Stimulated activated CD8-positive, alpha-beta memory T cell treated with anti-CD3 and anti-CD28 coated beads, Interleukin-7, amount 100 ng/mL, for 1 hour (primary cell): ENCODE data around the gene PIK3R6.

Experiments
- DNase-seq, 2 donors: peaks; one replicate each; pipeline ENCODE4 v3.0.0-alpha.2; 2020; ENCODE audit warnings: low read depth in 2 of 2

Gene PIK3R6

DNA sequence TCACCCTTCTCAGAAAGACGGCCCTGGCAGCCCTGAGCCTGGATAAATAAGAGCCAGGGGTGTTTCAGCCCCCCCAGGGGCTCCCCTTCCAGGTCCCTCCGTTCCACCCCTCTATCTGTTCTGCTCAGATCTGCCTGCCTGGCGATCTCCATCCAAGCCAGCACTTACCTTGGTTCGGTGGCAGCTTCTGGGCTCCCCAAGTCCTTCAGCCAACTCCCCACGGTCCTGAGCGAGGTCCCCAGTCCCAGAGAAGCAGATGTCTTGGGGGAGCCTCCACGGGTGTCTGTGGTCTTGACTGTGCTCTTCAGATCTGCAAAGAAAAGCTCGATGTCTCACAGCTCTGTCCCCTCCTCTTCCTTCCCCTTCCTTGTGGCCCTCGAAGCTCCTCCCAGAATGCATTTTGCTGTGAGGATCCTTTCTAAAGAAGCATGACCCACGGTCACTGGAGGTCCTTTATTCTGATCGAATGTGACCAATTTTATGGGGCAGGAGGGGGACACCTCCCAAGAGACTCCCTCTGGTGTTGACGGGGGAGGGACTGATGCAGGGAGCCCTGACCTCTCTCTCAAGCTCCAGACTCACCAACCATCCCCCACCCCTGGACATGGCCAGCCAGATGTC lies at the start of gene PIK3R6:
PIK3R6 (minus strand) TSS at position 314 of the 621 bp plus-strand sequence. CDS start 17,880 bp downstream, outside the sequence.
- DNase-seq, result no peak

- no peak for DNase-seq
These were observed 49.0 kb upstream of the PIK3R6 start for GRCh38 chr17:8916466-8916865.

DNA sequence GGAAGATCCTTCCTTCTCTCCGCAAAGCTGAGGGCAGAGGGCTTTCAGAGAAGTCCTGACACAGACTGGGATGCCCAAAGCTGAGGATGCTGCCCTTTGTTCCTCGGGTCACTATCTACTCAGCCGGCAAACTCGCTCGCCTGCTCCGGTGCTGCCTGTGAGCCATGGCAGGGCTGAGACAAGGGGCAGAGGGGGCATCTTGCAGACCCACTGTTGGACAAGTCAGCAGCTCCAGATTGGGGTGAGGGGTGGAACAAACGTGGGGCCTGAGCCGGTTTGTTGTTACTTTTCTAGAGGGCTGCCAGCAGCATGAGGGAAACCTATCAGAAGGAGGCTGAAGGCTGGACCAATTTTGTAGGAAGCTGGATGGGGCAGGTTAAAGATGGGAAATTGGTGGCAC lies 47.1 kb upstream of the PIK3R6 start:
- DNase-seq, result no peak

GRCh38 chr17:8913879-8914278 lies 46.4 kb upstream of the PIK3R6 start:
- DNase-seq, result no peak

- DNase-seq, result no peak
These were observed 45.6 kb upstream of the PIK3R6 start for GRCh38 chr17:8913091-8913490.

GRCh38 chr17:8912084-8912981 lies 44.9 kb upstream of the PIK3R6 start:
- no peak for DNase-seq

GRCh38 chr17:8910969-8911604 lies 43.6 kb upstream of the PIK3R6 start:
- DNase-seq, result no peak

DNA sequence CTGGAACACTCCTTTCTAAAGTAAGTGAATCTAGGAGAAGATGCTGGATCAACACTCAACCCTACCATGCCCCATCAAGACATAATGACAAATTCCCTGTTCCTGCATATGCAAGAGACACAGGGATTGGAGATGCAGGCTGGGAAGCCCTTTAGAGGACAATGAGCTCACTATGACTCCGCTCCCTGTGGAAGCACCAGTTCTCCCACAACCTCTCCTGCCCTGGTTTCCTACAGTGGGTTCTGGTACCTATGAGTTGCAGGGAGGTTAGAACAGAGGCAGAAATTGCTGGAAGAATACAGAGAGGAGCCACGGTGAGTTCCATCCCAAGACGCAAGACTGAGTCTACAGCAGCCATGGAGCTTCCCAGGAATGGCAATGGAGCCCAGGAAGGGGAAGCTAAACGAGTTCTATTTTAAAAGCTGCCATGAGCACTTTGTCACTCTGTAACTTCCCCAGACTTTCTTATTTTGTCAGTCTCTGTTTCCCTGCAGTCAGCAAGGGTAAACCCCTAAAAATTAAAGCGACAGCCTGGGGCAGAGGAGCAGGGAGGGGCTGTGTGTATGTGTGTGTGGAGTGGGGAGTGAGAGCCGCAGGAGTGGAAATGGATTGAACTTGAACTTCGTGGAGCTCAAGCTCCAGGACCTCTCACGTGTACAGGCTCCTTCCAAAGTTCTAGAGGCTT lies 42.3 kb upstream of the PIK3R6 start:
- no peak for DNase-seq

DNA sequence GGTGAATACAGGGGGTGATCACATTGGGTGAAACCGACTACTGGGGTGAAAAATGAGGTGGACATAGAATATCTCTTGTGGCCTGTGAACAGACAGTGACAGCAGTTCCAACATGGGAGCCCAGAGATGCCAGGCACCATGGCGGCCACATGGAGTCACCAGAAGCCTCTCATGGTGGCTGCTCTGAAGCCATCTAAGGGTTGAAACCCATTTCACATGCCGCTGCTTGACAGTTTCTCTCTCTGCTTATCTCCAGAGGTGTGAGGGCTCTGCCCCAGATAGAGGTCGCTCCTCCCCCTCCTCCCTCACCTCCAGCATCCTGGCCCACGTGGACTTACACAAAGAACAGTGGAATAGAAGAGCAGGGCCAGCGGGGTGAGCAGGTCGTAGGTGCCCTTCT lies 37.9 kb upstream of the PIK3R6 start:
- no peak for DNase-seq

DNA sequence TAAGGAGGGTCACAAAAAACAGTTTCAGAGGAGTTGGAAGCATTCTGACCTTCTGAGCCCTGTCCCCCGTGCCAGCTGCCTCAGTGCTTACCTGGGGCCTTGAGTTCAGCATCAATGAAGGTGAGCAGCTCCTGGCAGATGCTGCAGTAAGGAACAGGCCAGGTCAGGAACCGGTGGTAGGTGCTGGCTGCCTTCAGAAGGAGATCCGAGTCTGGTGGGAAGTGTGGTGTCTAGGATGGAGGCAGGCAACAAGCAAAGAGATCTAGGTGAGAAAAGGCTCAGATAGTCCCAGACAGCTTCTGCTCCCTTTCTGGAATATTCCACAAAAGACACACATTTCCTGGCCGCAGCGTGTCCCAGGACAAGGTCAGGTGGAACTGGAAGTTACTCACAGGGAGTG lies 37.2 kb upstream of the PIK3R6 start:
- no peak for DNase-seq

DNA sequence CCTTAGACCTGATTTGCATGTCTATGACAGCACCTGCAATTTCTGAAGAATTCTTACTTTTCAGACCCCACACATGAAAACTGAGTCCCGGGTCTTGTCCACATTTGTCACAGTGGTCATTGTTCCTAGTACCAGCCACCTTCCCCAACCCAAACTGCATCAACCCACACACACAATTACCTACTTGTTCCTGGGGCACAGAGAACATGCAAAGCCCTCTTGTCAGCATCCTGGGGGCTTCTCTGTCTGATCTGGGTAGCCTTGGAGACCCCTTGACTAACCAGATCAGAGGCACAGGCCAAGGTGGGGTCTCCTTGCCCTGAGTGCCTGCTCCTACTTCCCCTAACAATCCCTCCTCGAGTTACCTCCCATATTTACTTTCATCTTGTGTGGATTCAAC lies 36.7 kb upstream of the PIK3R6 start:
- DNase-seq, result no peak

DNA sequence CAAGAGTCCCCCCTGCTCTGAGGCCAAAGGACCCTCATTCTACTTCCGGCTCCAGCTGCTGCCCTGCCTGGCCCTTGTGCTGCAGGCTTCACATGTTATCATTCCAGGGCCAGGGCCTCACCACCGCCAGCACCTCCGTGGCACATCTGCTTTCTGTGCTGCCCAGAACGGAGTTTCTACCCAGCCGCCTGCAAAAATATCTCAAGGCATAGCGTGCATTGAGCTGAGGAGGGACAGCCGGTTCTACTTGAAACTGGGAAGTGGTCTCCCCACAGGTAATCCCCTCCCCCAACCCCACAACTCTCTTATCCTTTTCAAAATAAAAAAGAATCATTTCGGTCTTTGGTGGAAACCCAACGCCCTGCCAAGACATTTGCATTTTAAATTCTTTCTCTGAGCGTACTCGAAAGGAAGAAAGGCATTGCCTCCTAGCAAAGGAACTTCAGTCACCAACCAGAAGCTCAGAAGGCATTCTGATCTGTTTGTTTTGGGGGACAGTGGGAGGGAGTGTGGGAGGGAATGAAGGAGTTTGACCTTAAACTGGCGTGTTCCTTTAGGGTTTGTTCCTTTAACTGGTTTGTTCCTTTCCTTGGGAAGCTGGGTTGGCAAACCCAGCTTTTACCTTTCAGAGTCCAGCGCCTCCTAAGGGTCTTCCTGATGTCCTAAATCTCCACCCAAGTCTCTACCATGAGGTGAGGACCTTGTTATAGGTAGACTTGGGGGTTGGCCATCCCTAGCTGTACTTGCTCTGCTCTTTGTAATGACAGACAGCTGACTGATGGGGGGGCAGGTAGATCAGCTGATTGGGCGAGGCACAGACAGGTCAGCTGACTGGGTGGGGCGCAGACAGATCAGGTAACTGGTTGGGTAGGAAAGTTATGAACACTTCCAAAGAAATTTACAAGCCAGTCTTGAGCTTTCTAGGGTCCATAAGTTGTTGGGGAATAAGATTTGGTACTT lies 33.4 kb upstream of the PIK3R6 start:
- no peak for DNase-seq

GRCh38 chr17:8900207-8900606 lies 32.7 kb upstream of the PIK3R6 start:
- DNase-seq, result no peak

- DNase-seq, result no peak
These were observed 31.2 kb upstream of the PIK3R6 start for GRCh38 chr17:8898636-8899035.

DNA sequence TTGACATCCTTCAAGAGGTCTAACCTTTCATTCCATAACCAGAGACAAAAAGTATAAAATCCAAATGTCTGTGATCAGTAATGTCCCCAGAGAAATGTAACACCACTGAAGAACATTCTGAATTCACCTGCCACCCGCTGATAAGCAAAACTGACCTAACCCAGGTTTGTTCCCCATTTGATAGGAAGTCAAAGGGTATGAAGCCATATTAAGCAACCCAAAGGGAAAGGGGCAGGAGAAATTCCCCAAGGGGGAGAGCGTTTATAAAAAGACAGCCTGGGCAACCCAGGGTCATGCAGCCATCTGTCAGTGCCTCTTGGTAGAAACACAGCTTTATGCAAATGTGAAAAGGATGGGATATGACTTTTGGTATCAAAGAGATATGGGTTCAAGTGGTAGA lies 30.7 kb upstream of the PIK3R6 start:
- no peak for DNase-seq

DNA sequence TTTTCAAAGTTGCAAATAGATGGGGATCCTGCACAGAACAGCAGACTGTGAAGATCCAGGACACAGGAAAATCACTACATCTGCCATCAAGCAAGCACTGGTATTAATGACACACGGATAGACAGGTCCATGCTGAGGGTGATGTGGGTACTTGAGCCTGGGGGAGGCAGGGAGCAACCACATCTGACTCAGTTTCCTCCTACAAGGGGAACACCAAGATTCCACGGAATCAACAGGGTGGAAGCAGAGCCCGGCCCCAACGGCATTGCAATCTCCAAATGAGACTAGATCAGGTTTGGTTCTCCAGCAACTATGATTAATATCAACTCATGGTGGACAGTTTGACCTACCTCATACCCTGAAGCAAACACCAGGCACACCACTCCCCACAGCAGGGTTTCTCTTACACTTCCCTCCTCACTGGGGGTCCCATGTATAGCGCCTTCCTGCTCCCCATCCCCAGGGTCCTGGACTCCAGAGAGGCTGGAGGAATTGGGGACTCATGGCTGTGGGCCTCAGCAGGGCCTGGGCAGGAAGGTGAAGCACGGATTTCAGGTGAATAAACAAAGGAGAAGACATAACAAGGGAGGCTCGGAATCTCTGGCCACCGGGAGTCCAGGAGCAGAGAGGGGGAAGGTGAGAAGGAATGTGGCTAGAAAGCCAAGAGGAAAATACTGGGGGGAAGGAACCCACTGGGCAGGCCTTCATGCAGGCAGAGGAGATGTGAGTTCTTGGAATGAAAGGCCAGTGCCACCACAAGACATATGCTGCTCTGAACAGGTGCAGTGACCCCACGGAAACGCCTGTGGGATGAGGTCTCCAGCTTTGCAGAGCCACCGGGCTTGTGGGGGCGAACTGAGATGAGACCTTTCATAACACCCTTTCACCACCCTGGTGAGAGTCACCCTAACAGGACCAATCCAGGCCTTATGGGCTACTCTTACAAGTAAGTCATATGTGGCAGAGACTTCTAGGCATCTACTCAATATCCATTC lies 29.5 kb upstream of the PIK3R6 start:
- no peak for DNase-seq

GRCh38 chr17:8896087-8896486 lies 28.6 kb upstream of the PIK3R6 start:
- DNase-seq, result no peak

DNA sequence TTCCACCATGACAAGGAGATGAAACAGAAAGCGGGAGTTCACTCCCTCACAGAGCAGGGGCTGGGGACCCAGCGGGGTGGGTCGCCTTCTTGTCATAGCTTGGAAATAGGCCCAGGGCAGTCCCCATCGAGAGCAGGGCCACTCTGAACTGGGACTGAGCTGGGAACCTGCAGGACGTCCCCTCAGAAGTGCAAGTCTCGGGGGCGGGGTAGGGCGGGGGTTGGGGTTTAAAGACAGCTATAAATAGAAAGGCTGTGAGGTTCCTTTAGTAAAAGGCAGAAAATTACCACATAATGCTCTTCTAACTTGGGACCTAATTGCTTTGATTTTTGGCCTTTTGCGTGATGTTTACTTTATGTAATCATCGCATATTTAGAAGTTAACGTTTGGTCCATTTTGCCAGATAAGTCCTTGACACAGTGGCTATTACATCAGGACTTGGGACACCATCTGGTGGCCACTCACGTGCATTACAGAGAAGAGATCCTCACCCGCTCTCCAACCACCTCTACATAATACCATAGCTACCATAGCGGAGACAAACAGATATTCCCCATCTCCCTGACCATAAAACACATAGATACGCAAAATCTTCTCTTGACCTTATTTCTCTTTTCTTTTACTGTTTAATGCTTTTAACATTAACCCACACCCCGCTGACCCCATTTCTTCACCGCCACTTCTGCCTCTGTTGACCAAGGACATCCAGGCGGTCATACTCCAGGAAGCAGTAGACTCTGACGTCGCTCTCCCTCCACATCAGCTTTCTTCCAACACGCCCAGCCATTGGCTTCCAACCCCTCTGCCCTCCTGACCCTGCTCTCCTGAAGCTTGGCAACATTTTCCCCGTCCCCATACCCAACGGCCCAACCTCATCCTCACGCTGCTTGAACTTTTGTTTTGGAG lies 27.5 kb upstream of the PIK3R6 start:
- no peak for DNase-seq

- DNase-seq, result no peak
These were observed 26.8 kb upstream of the PIK3R6 start for GRCh38 chr17:8894202-8894671.
